Measurements from ENCODE around the gene RCAN2.

Gene RCAN2

GRCh38 chr6:46270336-46270735 lies 220.9 kb downstream of the RCAN2 start:
- no peak for DNase-seq (ENCODE audit: low spot score)
- Histone ChIP-seq H3K4me3 (no peak overlapping the region), H3K27ac (no peak overlapping the region)
- TF ChIP-seq, protein P1, sequence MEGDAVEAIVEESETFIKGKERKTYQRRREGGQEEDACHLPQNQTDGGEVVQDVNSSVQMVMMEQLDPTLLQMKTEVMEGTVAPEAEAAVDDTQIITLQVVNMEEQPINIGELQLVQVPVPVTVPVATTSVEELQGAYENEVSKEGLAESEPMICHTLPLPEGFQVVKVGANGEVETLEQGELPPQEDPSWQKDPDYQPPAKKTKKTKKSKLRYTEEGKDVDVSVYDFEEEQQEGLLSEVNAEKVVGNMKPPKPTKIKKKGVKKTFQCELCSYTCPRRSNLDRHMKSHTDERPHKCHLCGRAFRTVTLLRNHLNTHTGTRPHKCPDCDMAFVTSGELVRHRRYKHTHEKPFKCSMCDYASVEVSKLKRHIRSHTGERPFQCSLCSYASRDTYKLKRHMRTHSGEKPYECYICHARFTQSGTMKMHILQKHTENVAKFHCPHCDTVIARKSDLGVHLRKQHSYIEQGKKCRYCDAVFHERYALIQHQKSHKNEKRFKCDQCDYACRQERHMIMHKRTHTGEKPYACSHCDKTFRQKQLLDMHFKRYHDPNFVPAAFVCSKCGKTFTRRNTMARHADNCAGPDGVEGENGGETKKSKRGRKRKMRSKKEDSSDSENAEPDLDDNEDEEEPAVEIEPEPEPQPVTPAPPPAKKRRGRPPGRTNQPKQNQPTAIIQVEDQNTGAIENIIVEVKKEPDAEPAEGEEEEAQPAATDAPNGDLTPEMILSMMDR (IDR thresholded peaks at IDR 0.05), result no peak

DNA sequence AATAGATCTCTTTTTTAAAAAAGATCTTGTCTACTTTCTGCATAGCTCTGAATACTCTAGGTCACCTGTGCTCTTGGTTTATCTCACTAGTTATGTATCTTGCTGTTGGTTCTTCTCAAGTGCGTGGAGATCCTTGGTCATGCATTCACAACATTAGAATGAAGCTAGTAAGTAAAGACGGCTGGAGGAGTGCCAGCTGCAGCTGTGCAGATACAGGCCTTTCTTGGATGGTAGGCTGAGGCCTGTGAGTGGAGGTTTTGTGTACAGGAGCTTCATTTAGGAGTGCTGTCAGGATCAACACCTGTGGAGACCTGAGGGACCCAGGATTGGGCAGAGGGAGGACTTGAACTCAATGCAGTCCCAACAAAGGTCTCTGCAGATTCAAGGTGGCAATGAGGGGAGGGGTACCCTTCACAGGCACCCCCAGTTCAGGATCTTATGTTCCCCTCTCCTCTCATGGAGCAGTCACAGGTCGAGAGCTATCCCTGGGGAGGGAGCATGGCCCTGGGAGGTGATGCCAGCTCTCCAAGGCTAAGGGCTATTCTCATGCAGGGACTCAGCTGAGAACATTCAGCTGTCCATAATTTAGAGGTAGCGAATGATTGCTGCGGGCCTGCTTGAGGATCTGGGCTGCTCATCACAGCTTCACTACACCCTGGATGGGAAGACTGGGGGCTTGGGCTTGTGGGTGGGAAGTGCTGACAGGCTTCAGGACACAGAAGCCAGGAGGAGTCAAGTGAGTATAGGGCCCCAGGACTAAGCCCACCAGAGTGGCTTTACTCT lies 221.6 kb downstream of the RCAN2 start:
- DNase-seq (ENCODE audit: low spot score), result no peak
- TF ChIP-seq, protein P1 (IDR thresholded peaks at IDR 0.05), result no peak
- no peak overlapping the region for H3K4me3 ChIP-seq
- H3K27ac ChIP-seq, result no peak overlapping the region

DNA sequence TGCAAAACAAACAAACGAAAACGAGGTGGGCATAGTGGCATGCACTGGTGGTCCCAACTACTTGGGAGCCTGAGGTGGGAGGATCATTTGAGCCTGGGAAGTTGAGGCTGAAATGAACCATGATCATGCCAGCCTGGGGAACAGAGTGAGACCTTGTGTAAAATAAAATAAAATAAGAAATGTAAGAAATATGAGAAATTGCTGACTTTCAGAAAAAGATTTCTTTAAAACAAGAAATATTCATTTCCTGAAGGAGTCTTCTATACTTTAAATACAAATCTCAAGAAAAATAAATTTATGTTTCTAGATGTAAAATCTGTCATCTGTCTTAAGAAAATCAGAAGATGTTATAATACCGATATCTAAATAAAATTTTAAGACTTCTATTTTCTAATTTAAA lies 223.7 kb downstream of the RCAN2 start:
- TF ChIP-seq, protein P1 (IDR thresholded peaks at IDR 0.05), result no peak
- no peak for DNase-seq (ENCODE audit: low spot score)
- Histone ChIP-seq H3K4me3 (no peak overlapping the region), H3K27ac (no peak overlapping the region)

GRCh38 chr6:46265373-46265772 lies 225.9 kb downstream of the RCAN2 start:
- Histone ChIP-seq H3K27ac (no peak overlapping the region), H3K4me3 (no peak overlapping the region)
- no peak for DNase-seq (ENCODE audit: low spot score)
- TF ChIP-seq, protein P1 (IDR thresholded peaks at IDR 0.05), result no peak

DNA sequence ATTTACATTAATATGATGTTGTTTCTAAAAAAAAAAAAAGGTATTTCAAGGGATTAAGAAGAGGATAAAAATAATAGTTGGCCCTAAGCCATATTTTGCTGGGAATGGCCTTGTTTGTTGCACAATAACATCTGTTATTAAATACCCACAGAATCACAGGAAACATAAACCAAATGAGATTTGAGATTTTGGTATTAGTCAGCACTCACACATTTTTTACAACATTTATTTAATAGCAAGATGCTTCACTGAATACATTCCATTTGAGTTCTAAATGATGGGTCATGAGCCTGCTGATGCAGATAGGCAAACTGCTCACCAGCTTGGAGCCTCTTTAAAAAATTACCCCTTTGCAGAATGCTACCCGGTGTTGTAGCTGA lies 227.6 kb downstream of the RCAN2 start:
- TF ChIP-seq, protein P1 (IDR thresholded peaks at IDR 0.05), result no peak
- H3K4me3 ChIP-seq, result no peak overlapping the region
- no peak for DNase-seq (ENCODE audit: low spot score)
- H3K27ac ChIP-seq, result no peak overlapping the region

- Histone ChIP-seq H3K4me3 (no peak overlapping the region), H3K27ac (no peak overlapping the region)
- TF ChIP-seq, protein P1 (IDR thresholded peaks at IDR 0.05), result no peak
- no peak for DNase-seq (ENCODE audit: low spot score)
Observed at GRCh38 chr6:46262928-46263706, 228.1 kb downstream of the RCAN2 start.

Data from coronary artery (tissue), 2 donors.